ENCODE results near the gene SPARC.

The SPARC gene

GRCh38 chr5:151622367-151623088, 64.2 kb downstream of the SPARC start:
- DNase-seq (ENCODE audit: low spot score), result no peak

- DNase-seq (ENCODE audit: low spot score), result no peak
Measured at GRCh38 chr5:151620461-151620840, 66.3 kb downstream of the SPARC start.

GRCh38 chr5:151619812-151620460, 66.8 kb downstream of the SPARC start:
- no peak for DNase-seq (ENCODE audit: low spot score)

- no peak for DNase-seq (ENCODE audit: low spot score)
Measured at GRCh38 chr5:151618907-151619306, 67.8 kb downstream of the SPARC start.

- no peak for DNase-seq (ENCODE audit: low spot score)
Measured at GRCh38 chr5:151617841-151618710, 68.6 kb downstream of the SPARC start.

- no peak for DNase-seq (ENCODE audit: low spot score)
Measured at GRCh38 chr5:151617383-151617840, 69.3 kb downstream of the SPARC start.

- no peak for DNase-seq (ENCODE audit: low spot score)
Measured at GRCh38 chr5:151615431-151615830, 71.3 kb downstream of the SPARC start.

- no peak for DNase-seq (ENCODE audit: low spot score)
Measured at GRCh38 chr5:151614565-151614964, 72.2 kb downstream of the SPARC start.

GRCh38 chr5:151612689-151613427, 73.9 kb downstream of the SPARC start:
- DNase-seq (ENCODE audit: low spot score), result no peak

- DNase-seq (ENCODE audit: low spot score), result no peak
Measured at GRCh38 chr5:151611127-151611775, 75.5 kb downstream of the SPARC start.
